ENCODE data around the gene CNNM2.
"Not testable (repeated sequence)": the region's sequence is repeated elsewhere in the genome, so short reads cannot be mapped to it uniquely, and the experiment has no call there.

CNNM2 gene

DNA sequence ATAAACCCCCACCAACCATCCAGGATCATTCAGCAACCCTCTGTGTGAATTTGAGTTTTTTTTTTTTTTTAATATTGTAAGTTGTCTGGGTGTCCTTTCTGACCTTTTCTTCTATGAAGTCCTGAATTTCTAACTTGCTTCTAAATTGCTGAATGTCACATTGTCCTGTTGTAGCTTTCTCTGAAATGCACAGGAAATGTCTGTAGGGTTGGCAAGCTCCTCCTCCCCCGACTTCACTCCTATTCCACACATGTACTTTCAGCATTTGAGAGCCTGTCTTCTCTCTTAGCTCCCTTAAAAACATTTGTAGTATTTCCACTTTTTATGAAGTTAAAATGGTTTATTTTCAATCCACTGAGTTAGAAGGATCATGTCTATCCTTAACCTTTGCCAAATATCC is 3.3 kb upstream of the CNNM2 start:
- intact Hi-C loops (cut with micrococcal nuclease) = loop anchor here (5.0 kb wide), 1 partner anchor 278 kb away; the partner anchor contains the start of gene NT5C2

DNA sequence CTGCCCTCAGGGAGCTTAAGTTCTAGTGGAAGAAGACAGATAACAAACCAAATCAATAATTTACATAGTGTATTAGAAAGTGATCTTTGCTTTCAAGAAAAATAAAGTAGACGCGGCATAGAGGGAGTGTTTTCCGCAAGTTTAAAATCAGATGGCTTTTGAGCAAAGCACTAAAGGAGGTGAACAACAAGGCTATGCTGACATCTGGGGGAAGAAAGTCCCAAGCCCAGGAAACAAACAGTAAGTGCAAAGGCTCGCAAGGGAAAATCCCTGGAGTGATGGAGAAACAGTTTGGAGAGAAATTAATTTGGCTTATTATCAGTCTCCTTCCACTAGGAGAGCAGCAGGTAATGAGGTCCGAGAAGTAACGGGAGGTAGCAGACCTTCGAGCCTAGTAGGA is 1.9 kb upstream of the CNNM2 start:
- H3K4me1 Mint-ChIP-seq (ENCODE audit: low read depth) = peaks cover 51% of the 10 kb centered on the region
- peaks cover 18% of the 10 kb centered on the region for H3K36me3 Mint-ChIP-seq (ENCODE audit: low read depth)
- no peak overlapping the region for H3K4me3 Mint-ChIP-seq
- H3K9me3 Mint-ChIP-seq = no peaks in the 10 kb centered on the region
- H3K27me3 Mint-ChIP-seq = peaks cover 42% of the 10 kb centered on the region
- intact Hi-C loops (cut with micrococcal nuclease) = loop anchor here (5.0 kb wide), 1 partner anchor 276 kb away; the partner anchor contains the start of gene NT5C2
- no peak overlapping the region for H3K27ac Mint-ChIP-seq

More for the DNA sequence above, 3.3 kb upstream of the CNNM2 start:
- H3K4me1 Mint-ChIP-seq (ENCODE audit: low read depth) = peaks cover 37% of the 10 kb centered on the region
- H3K36me3 Mint-ChIP-seq (ENCODE audit: low read depth) = peaks cover 16% of the 10 kb centered on the region
- peaks cover 39% of the 10 kb centered on the region for H3K27me3 Mint-ChIP-seq
- peak overlapping the region; percentile 9 for H3K4me3 Mint-ChIP-seq
- no peaks in the 10 kb centered on the region for H3K9me3 Mint-ChIP-seq
- H3K27ac Mint-ChIP-seq = no peak overlapping the region

DNA sequence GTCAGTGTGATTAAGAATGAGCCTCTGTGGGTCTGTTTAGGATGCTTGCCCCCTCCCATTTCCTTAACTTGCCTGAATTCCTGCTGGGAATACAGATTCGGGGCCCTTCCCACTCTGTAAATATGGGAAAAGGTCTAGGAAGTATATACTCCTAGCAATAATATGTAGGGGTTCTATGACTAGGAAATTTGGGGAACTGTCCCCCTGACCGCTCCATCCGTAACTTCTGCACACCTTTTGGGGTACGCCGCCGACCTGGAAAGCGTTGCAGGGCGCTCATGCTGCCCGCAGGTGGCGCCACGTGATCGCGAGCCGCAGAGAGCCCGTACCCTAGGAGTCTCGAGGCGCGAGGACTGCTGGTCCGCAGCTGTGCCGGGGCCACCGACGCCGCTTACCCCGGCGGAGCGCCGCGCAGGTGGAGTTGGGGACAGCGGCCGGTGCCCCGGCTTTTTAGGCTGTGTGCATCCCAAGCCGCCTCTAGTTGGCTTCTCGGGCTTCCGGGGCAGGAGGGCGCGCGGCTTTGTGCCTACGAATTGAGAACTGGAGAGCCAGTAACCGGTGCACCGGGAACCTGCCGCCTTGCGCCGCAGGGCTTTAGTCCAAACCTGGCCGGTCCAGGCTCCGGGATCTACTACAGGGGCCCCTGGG is 656 bp upstream of the CNNM2 start:
- peak overlapping the region; percentile 95 for H3K27ac Mint-ChIP-seq
- peak overlapping the region; percentile 99 for H3K4me3 Mint-ChIP-seq
- peaks cover 18% of the 10 kb centered on the region for H3K36me3 Mint-ChIP-seq (ENCODE audit: low read depth)
- H3K9me3 Mint-ChIP-seq = no peaks in the 10 kb centered on the region
- intact Hi-C loops (cut with micrococcal nuclease) = loop anchor here (1.0 to 5.0 kb wide), 3 partner anchors 152 to 327 kb away; partner anchors contain the start of gene NT5C2
- H3K27me3 Mint-ChIP-seq = peaks cover 39% of the 10 kb centered on the region
- H3K4me1 Mint-ChIP-seq (ENCODE audit: low read depth) = peaks cover 52% of the 10 kb centered on the region

DNA sequence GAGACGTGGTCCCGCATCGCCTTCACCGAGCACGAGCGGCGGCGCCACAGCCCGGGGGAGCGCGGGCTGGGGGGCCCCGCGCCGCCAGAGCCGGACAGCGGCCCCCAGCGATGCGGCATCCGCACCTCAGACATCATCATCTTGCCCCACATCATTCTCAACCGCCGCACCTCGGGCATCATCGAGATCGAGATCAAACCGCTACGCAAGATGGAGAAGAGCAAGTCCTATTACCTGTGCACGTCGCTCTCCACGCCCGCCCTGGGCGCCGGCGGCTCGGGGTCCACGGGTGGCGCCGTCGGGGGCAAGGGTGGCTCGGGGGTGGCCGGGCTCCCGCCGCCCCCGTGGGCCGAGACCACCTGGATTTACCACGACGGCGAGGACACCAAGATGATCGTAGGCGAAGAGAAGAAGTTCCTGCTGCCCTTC is 737 bp downstream of the CNNM2 start:
- intact Hi-C loops (cut with micrococcal nuclease) = loop anchor here (5.0 kb wide), 1 partner anchor 273 kb away; the partner anchor contains the start of gene NT5C2

DNA sequence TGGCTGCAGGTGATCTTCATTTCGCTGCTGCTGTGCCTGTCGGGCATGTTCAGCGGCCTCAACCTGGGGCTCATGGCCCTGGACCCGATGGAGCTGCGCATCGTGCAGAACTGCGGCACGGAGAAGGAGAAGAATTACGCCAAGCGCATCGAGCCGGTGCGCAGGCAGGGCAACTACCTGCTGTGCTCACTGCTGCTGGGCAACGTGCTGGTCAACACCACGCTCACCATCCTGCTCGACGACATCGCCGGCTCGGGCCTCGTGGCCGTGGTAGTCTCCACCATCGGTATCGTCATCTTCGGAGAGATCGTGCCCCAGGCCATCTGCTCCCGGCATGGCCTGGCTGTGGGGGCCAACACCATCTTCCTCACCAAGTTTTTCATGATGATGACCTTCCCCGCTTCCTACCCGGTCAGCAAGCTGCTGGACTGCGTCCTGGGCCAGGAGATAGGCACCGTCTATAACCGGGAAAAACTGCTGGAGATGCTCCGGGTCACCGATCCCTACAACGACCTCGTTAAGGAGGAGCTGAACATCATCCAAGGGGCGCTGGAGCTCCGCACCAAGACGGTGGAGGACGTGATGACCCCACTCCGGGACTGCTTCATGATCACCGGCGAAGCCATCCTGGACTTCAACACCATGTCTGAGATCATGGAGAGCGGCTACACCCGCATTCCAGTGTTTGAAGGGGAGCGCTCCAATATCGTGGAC is 1.3 kb downstream of the CNNM2 start:
- Mint-ChIP-seq H3K4me1 (ENCODE audit: low read depth) (peaks cover 57% of the 10 kb centered on the region), H3K4me3 (peak overlapping the region; percentile 99), H3K9me3 (no peaks in the 10 kb centered on the region), H3K36me3 (ENCODE audit: low read depth) (peaks cover 18% of the 10 kb centered on the region), H3K27me3 (peaks cover 33% of the 10 kb centered on the region), H3K27ac (no peak overlapping the region)
- intact Hi-C loops (cut with micrococcal nuclease) = loop anchor here (5.0 kb wide), 1 partner anchor 273 kb away; the partner anchor contains the start of gene NT5C2

More for the DNA sequence above, 737 bp downstream of the CNNM2 start:
- Mint-ChIP-seq H3K4me3 (peak overlapping the region; percentile 99), H3K9me3 (no peaks in the 10 kb centered on the region), H3K4me1 (ENCODE audit: low read depth) (peaks cover 57% of the 10 kb centered on the region), H3K27me3 (peaks cover 35% of the 10 kb centered on the region), H3K36me3 (ENCODE audit: low read depth) (peaks cover 18% of the 10 kb centered on the region), H3K27ac (peak overlapping the region; percentile 95)

DNA sequence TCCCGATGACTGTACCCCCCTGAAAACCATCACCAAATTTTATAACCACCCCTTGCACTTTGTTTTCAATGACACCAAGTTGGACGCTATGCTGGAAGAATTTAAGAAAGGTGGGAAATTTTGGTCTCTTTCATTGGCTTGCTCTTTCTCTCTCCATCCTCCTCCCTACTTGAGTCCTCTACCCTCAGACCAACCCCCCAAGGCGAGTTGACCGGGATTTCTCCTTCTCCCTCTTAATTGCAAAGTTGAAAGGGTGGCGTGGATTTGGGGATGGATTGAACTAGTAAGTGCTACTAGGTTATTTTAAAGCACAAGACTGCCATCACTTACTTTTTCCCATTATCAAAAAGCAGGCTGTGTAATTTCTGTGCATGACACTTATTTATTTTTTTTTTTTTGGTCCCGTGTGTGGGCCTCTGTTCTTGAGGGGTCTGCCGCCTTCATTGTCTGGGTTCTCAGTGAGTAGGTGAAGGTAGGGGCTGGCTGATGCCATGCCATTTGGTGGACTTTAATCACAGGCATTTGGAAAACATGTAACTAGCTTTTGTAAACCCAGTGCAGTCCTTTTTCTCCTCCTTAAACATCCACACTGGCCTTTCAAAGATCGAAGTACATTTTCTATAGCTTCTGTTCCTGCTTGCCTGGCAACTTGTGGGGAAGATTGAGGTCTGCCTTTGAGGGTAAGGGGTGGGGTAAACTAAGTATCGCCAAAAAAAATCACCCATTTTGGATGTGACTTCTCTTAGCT is 2.1 kb downstream of the CNNM2 start:
- Mint-ChIP-seq H3K4me1 (ENCODE audit: low read depth) (peaks cover 51% of the 10 kb centered on the region), H3K36me3 (ENCODE audit: low read depth) (peaks cover 18% of the 10 kb centered on the region), H3K27ac (no peak overlapping the region), H3K27me3 (peaks cover 28% of the 10 kb centered on the region), H3K9me3 (no peaks in the 10 kb centered on the region), H3K4me3 (peak overlapping the region; percentile 99)
- intact Hi-C loops (cut with micrococcal nuclease) = loop anchor here (5.0 kb wide), 2 partner anchors 272 to 412 kb away; partner anchors contain the start of gene NT5C2

DNA sequence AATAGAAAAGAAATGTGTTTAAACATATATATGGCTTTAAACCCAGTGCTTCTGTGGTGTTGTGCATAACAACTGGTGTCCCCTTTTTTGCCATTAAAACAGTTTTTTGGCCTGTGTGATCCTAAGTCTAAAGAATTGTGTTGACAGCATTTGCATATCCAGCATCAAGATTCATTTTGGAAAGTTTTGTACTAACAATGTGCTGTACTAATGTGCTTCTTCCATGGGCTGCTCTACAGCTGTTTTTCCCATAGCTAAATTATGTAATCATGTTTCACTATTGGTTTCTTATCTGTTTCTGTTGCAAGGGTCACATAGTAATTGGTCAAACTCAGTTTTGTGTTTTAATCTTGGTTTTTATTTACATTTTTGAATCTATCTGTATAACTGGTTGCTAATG is 5.5 kb downstream of the CNNM2 start:
- H3K27ac Mint-ChIP-seq = no peak overlapping the region
- intact Hi-C loops (cut with micrococcal nuclease) = loop anchor here (5.0 kb wide), 1 partner anchor 409 kb away; no protein-coding TSS in a partner anchor
- H3K36me3 Mint-ChIP-seq (ENCODE audit: low read depth) = peaks cover 12% of the 10 kb centered on the region
- H3K4me1 Mint-ChIP-seq (ENCODE audit: low read depth) = peaks cover 50% of the 10 kb centered on the region
- H3K27me3 Mint-ChIP-seq = peaks cover 14% of the 10 kb centered on the region
- no peaks in the 10 kb centered on the region for H3K9me3 Mint-ChIP-seq
- no peak overlapping the region for H3K4me3 Mint-ChIP-seq

DNA sequence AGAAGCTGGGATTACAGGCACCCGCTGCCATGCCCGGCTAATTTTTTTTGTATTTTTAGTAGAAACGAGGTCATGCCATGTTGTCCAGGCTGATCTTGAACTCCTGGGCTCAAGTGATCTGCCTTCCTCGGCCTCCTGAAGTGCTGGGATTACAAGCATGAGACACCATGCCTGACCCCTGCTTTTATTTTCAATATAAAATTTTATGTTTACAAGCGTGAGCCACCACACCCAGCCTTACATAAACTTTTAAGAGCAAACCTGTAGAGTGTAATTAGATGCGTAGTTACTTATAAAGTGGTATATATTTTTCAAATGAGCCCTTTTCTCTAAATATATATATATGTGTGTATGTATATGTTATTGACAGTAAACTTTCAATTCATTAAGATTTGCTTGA is 8.7 kb downstream of the CNNM2 start:
- peaks cover 32% of the 10 kb centered on the region for H3K4me1 Mint-ChIP-seq (ENCODE audit: low read depth)

DNA sequence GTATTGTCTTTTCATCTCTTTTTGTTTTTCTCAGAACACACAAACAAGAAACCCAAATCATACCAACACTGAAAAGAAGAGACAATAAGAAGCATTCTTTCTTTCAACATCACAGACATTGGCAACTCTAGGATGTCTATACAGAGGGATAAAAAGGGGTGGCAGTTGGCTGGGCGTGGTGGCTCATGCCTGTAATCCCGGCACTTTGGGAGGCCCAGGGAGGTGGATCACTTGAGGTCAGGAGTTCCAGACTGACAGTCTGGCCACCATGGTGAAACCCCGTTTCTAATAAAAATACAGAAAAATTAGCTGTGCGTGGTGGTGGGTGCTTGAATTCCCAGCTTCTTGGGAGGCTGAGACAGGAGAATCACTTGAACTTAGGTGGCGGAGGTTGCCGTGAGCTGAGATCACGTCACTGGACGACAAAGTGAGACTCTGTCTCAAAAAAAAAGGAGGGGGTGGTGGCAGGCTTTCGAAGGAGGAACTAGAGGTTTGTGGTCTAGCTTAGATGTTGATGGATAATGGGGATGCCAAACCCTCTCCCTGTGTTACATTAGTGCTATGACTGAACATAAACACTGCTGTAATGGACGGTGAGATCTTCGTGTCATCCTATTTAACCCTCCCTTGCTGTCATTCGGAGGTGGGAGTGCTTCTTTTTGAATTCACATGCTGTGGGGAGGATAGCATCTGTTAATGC is 9.4 kb downstream of the CNNM2 start:
- H3K27ac Mint-ChIP-seq = peak overlapping the region; percentile 41

More for the DNA sequence above, 8.7 kb downstream of the CNNM2 start:
- Mint-ChIP-seq H3K36me3 (ENCODE audit: low read depth) (no peaks in the 10 kb centered on the region), H3K27me3 (no peaks in the 10 kb centered on the region), H3K27ac (no peak overlapping the region), H3K9me3 (no peaks in the 10 kb centered on the region), H3K4me3 (no peak overlapping the region)
- intact Hi-C loops (cut with micrococcal nuclease) = no loop called here

DNA sequence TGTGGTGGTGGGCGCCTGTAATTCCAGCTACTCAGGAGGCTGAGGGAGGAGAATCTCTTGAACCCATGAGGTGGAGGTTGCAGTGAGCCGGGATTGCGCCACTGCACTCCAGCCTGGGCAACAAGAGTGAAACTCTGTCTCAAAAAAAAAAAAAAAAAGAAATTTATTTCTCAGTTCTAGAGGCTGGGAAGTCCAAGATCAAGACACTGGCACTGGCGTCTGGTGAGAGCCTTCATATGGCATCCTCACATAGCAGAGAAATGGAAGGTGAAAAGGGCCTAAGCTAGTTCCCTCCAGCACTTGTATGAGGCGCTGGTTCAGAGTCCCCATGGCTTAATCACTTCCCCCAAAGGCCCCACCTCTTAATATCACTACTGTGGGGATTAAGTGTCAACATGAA is 10.3 kb downstream of the CNNM2 start:
- H3K9me3 Mint-ChIP-seq; H3K4me3 Mint-ChIP-seq; H3K27me3 Mint-ChIP-seq; H3K27ac Mint-ChIP-seq; intact Hi-C loops (cut with micrococcal nuclease); H3K36me3 Mint-ChIP-seq (ENCODE audit: low read depth): not testable (repeated sequence)
- H3K4me1 Mint-ChIP-seq (ENCODE audit: low read depth) = peaks cover 20% of the 10 kb centered on the region

More for the DNA sequence above, 9.4 kb downstream of the CNNM2 start:
- H3K4me3 Mint-ChIP-seq = peak overlapping the region; percentile 58
- H3K27me3 Mint-ChIP-seq = no peaks in the 10 kb centered on the region
- no peaks in the 10 kb centered on the region for H3K9me3 Mint-ChIP-seq
- no peaks in the 10 kb centered on the region for H3K36me3 Mint-ChIP-seq (ENCODE audit: low read depth)
- peaks cover 29% of the 10 kb centered on the region for H3K4me1 Mint-ChIP-seq (ENCODE audit: low read depth)
- intact Hi-C loops (cut with micrococcal nuclease) = no loop called here

DNA sequence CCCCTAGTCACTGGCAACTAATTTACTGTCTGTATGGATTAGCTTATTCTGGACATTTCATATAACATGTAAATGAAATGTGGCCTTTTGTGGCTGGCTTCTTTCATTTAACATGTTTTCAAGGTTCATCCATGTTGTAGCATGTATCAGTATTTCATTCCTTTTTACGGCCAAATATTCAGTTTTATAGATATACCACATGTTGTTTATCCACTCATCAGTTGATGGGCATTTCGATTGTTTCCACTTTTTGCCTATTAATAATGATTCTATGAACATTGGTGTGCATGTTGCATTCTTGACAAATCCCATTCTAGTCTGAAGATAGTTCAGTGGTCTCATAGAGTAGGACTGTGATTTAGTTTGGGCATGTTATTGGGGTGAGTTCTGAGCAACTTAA is 12.6 kb downstream of the CNNM2 start:
- no peak overlapping the region for H3K4me3 Mint-ChIP-seq
- no peak overlapping the region for H3K27ac Mint-ChIP-seq
- H3K36me3 Mint-ChIP-seq (ENCODE audit: low read depth) = no peaks in the 10 kb centered on the region
- H3K27me3 Mint-ChIP-seq = no peaks in the 10 kb centered on the region
- H3K9me3 Mint-ChIP-seq = no peaks in the 10 kb centered on the region
- intact Hi-C loops (cut with micrococcal nuclease) = no loop called here
- peaks cover 18% of the 10 kb centered on the region for H3K4me1 Mint-ChIP-seq (ENCODE audit: low read depth)

DNA sequence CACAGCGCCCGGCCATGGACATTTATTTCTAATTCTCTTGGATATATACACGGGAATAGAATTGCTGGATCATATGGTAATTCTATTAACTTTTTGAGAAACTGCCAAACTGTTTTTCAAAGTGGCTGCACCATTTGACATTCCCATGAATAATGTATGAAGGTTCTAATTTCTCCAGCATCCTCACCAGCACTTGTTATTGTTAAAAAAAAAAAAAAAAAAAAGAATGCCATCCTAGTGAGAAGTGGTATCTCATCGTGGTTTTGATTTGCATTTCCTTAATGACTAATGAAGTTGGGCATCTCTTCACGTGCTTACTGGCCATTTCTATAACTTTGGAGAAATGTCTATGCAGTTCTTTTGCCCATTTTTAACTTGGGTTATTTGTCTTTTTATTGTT is 13.5 kb downstream of the CNNM2 start:
- Mint-ChIP-seq H3K27me3 (no peaks in the 10 kb centered on the region), H3K27ac (no peak overlapping the region), H3K9me3 (no peaks in the 10 kb centered on the region)

DNA sequence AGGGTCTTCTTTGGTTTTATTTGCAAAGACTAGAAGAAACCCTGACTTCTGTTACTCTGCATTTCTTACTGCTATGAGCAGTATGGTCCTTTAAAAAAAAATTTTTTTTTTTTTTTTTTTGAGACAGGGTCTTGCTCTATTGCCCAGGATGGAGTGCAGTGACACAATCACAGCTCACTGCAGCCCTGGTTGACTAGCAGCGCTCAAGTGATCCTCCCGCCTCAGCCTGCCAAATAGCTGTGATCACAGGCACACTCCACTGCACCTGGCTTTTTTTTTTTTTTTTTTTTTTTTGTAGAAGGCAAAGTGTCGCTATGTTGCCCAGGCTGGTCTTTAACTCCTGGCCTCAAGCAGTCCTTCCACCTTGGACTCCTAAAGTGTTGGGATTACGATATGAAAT is 17.4 kb downstream of the CNNM2 start:
- H3K27me3 Mint-ChIP-seq = no peaks in the 10 kb centered on the region
- no peak overlapping the region for H3K27ac Mint-ChIP-seq

More for the DNA sequence above, 13.5 kb downstream of the CNNM2 start:
- intact Hi-C loops (cut with micrococcal nuclease) = no loop called here
- Mint-ChIP-seq H3K4me3 (no peak overlapping the region), H3K36me3 (ENCODE audit: low read depth) (no peaks in the 10 kb centered on the region), H3K4me1 (ENCODE audit: low read depth) (peaks cover 18% of the 10 kb centered on the region)

More for the DNA sequence above, 17.4 kb downstream of the CNNM2 start:
- intact Hi-C loops (cut with micrococcal nuclease) = no loop called here
- H3K4me3 Mint-ChIP-seq = no peak overlapping the region
- H3K9me3 Mint-ChIP-seq = no peaks in the 10 kb centered on the region
- peaks cover 6% of the 10 kb centered on the region for H3K4me1 Mint-ChIP-seq (ENCODE audit: low read depth)
- H3K36me3 Mint-ChIP-seq (ENCODE audit: low read depth) = peaks cover 6% of the 10 kb centered on the region
